EH (cell line): ENCODE measurements around the gene ABCC1.
"Not testable (repeated sequence)": the region's sequence is repeated elsewhere in the genome, so short reads cannot be mapped to it uniquely, and the experiment has no call there.

Experiments used
- DNase-seq: peaks from one replicate; pipeline ENCODE4 v3.0.0-alpha.2; 2015; ENCODE audit warnings: low read depth

Gene ABCC1

GRCh38 chr16:15967655-15968315, 18.4 kb downstream of the ABCC1 start:
- no peak for DNase-seq

GRCh38 chr16:15970202-15970601, 20.8 kb downstream of the ABCC1 start:
- DNase-seq = peak; percentile 47

DNA sequence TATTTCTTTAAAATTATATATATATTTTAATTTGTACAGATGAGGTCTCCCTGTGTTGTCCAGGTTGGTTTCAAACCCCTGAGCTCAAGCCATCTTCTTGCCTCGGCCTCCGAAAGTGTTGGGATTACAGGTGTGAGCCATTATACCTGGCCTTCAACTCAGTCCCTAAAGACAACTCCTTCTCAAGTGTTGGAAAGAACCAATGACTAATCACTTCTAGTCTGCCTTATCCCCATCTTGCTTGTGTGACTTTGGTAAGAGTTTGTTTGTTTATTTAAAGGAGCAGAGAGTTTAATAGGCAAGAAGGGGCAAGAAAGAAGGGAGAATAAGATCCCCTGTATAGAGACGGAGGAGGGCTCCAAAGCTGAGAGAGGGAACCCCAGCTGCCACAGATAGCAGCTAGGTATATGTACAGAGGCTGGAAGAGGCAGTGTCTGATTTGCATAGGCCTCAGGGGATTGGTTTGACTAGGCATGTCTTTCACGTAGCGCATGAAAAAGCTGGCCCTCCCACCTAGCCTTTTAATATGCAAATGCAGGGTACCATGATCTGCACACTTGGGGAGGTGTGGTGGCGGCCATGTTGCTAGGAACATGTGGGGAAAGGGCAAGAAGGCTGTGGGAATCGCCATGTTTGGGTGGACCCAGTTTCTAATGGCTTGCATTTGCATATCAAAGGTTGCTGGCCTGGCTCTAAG, 21.5 kb downstream of the ABCC1 start:
- peak; percentile 44 for DNase-seq

- DNase-seq = no peak
Measured at GRCh38 chr16:15971440-15971815, 22.0 kb downstream of the ABCC1 start.

DNA sequence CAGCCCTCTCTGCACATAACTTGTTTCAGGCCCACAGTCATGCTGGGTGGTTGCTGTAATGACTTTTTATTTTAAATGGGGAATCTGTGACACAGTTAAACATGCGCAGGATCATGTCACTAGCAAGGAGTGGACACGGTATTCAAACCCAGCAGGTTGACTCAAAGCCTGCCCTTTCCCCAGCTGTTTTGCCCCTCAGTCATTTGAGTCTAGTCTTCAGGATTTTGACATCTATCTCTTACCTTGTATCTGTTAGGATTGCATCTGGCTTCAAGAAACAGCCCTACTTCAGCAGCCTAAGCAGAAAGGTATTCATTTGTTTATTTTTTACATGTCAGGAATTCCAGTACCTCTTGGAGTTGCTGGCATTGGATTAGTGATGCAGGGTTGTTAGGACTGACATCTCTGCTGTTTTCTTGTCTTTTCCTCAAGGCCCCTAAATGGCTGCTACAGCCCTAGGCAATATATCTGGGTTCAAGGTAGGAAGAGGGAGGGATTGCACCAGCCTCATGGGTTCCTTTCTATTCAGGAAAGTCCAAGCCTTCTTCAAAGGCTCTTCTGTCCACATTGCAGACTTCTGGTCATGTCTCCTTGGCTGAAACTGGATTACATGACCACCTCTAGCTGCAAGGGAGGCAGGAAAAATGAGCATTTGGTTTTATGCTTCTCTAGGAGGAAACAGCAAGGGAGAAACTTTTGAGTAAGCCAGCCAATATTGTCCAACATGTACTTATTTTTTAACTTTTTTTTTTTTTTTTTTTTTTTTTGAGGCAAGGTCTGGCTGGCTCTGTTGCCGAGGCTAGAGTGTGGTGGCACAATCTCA, 22.8 kb downstream of the ABCC1 start:
- peak; percentile 58 for DNase-seq

GRCh38 chr16:15973421-15973820, 24.0 kb downstream of the ABCC1 start:
- DNase-seq = peak; percentile 69

GRCh38 chr16:15974057-15974456, 24.6 kb downstream of the ABCC1 start:
- no peak for DNase-seq

GRCh38 chr16:15975172-15975571, 25.8 kb downstream of the ABCC1 start:
- DNase-seq = no peak

- DNase-seq = no peak
Measured at GRCh38 chr16:15976225-15976812, 26.9 kb downstream of the ABCC1 start.

DNA sequence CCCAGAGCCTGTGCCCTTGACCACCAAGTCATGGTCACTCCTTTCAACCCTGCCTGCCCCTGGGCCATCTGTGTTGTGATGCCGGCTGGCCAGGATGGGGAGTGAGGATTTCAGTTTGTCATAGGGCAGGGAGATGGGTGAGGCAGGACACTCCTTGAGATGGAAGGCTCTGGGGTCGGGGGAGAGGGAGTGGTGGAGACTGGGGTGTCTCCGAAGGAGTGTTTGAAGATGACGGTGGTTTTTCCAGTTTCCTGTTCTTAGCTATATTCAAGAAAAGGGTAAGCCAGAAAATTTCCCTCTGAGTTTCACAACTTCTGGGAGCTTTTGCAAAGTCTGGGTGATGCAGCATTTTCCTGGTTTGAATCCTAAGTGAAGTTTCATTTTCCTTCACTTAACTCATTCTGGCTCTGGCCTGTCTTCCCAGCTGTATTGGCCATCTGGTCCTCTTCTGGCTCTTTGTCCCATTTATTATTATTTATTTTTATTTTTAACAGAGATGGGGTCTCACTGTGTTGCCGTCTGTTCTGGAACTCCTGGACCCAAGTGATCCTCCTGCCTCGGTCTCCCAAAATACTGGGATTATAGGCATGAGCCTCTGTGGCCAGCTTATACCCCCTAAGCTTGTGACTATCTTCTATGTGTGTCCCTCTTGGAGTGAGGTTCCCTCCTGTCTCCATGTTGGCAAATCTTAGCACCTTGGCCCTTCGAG, 27.7 kb downstream of the ABCC1 start:
- DNase-seq = peak; percentile 50

DNA sequence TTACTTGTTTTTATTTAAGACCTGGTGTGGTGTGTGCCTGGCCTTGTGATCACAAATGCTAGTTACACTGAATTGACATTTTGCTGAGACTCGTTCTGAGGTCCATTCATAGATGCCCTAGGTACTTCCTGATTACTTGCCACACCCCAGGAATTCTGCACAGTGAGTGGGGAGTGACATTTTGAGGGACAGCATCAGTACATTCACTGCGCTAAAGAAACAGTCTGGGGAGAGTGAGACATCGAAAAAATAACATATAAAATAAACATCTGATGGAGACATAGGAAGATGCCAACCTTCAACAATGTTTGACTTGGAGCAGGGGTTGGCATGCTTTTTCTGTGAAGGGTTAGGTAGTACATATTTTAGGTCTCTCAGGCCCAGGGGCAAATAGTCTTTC, 30.4 kb downstream of the ABCC1 start:
- DNase-seq = no peak

- no peak for DNase-seq
Measured at GRCh38 chr16:15980329-15980728, 30.9 kb downstream of the ABCC1 start.

- no peak for DNase-seq
Measured at GRCh38 chr16:15981382-15981781, 32.0 kb downstream of the ABCC1 start.

DNA sequence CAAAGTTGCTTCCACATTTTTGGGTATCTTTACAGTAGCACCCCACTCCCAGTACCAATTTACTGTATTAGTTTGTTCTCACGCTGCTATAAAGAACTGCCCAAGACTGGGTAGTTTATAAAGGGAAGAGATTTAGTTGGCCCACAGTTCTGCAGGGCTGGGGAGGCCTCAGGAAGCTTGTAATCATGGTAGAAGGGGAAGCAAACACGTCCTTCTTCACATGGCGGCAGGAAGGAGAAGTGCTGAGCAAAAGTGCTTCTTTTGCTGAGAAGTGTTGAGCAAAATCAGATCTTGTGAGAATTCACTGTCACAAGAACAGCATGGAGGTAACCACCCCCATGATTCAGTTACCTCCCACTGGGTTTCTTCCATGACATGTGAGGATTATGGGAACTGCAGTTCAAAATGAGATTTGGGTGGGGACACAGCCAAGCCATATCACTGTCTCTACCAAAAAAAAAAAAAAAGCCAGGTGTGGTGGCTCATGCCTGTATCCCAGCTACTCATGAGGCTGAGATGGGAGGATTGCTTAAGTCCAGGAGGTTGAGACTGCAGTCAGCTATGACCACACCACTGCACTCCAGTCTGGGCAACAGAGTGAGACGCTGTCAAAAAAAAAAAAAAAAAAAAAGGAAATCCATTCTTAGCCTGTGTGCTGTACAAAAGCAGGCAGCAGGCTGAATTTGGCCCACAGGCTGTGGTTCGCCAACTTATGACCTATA, 32.9 kb downstream of the ABCC1 start:
- DNase-seq = not testable (repeated sequence)

GRCh38 chr16:15983898-15984297, 34.5 kb downstream of the ABCC1 start:
- peak; percentile 64 for DNase-seq

- DNase-seq = no peak
Measured at GRCh38 chr16:15985144-15985543, 35.7 kb downstream of the ABCC1 start.

DNA sequence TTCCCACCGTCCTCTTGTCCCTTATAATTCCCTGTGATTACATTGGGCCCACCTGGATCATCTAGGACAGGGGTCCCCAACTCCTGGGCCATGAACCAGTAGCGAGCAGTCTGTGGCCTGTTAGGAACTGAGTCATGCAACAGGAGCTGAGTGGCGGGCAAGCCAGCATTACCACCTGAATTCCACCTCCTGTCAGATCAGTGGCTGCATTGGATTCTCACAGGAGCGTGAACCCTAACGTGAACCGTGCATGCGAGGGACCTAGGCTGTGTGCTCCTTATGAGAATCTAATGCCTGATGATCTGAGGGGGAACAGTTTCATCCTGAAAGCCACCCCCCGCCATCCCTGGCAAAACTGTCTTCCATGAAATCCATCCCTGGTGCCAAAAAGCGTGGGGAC, 36.8 kb downstream of the ABCC1 start:
- DNase-seq = no peak

DNA sequence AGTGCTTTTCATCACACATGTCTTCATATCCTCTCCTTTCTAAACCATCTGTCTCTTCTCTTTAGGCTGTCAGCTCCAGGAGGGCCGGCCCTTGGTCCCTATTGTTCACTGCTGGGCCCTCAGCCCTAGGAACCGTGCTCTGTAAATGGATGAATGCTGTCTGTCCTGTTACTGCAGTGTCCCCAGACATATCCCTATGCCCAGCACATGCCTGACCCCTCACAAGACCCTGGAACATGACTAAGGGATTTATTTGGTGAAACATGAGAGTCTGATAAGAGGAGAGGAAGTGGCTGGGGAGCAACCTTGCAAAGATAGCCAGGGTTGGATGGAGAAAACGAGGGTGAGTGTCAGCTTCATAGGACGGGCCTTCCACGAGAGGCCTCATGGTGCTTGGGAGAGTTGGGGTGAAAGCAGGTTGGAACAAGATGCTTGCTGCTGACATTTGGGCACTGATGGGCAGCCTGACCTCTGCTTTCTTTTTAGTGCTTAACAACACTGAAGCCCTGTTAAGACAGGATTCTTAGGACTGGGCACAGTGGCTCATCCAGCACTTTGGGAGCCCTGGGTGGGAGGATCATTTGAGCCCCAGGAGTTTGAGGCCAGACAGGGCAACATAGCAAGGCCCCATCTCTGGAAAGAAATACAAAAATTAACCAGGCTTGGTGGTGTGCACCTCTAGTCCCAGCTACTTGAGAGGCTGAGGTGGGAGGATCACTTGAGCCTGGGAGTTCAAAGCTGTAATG, 39.0 kb downstream of the ABCC1 start:
- DNase-seq = peak; percentile 53

GRCh38 chr16:15990902-15991301, 41.5 kb downstream of the ABCC1 start:
- DNase-seq = no peak

GRCh38 chr16:15993128-15993527, 43.7 kb downstream of the ABCC1 start:
- DNase-seq = no peak

DNA sequence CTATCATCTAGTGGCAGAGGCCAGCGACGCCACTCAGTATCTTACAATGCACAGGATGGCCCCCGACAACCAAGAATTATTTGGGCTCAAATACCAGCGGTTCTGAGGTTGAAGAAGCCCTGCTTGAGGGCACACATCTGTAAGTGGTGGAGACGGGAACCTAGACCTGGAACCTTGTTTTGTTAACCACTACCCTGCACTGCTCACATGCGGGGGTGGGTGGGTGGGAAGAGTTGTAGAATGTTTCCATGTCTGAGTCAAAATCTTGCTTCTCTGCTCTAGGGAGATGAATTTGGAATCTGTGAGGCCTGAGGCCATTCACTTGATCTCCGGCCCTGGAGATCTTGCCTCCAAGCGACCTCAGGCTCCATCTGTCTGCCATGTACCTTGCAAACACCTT, 44.1 kb downstream of the ABCC1 start:
- DNase-seq = peak; percentile 40
